Dedifferentiated amniotic fluid mesenchymal stem cell (primary cell): ENCODE data around the gene TMEM243.
"Not testable (repeated sequence)": the region's sequence is repeated elsewhere in the genome, so short reads cannot be mapped to it uniquely, and the experiment has no call there.

ENCODE experiments used
- DNase-seq: peaks from one replicate; pipeline ENCODE4 v3.0.0-alpha.2; 2016; ENCODE audit errors: extremely low spot score

Gene TMEM243

DNA sequence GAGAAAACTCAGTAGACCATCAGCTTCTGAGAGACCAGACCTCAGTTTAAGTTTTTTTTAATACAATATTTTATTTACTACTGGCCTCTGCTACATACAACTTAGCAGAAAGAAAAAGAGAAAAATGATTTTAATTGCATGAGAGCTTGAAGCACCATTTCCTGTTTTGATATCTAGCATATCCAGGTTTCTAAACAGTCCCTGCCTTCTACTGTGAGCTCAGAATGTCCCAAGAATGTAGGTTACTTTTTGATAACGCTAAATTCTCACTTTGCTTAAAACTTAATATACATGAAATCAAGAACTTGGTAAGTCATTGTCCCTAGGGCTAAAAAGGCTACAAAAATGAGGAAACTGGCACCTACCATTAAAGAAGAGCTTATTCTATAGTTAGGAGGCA is 7.0 kb downstream of the TMEM243 start:
- DNase-seq = no peak

DNA sequence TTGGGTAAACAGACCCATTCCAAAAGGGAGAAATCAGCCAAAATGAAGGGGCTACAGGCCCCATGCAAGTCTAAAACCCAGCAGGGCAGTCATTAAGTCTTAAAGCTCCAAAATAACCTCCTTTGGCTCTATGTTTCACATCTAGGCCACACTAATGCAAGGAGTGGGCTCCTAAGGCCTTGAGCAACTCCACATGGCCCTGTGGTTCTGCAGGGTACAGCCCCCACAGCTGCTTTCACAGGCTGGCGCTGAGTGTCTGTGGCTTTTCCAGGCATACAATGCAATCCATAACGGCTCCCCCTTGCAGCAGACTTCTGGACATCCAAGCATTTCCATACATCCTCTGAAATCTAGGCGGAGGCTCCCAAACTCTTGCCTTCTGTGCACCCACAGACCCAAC is 9.0 kb downstream of the TMEM243 start:
- no peak for DNase-seq

DNA sequence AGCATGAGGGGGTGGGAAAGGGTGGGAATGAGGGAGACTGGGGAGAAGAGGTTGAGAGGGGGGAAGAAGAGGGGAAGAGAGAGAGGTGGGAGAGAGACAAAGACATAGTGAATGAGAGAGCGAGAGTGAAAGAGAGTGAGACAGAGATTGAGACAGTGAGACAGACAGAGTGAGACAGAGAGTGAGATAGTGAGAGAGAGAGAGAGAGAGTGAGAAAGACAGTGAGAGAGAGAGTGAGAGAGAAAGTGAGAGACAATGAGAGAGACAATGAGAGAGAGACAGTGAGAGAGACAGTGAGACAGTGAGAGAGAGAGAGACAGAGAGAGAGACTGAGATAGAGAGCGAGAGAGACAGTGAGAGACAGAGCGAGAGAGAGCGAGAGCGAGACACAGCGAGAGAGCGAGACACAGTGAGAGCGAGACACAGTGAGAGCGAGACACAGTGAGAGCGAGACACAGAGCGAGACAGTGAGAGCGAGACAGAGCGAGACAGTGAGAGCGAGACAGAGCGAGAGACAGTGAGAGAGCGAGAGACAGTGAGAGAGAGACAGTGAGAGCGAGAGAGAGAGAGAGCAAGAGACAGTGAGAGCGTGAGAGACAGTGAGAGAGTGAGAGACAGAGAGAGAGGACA is 10.1 kb downstream of the TMEM243 start:
- DNase-seq = no peak

DNA sequence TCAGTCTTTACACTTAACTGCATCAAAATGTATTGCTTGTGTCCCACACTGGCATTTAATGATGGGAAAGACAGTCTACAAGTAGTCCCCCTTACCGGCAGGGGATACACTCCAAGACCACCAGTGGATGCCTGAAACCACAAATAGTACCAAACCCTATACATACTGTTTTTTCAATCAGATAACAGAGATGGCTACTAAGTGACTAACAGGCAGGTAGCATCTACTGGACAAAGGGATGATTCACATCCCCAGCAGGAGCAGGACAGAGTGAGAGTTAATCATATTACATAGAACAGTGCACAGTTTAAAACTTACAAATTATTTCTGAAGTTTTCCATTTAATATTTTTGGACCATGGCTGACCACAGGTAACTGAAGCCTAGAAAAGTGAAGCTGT is 13.2 kb downstream of the TMEM243 start:
- DNase-seq = no peak

DNA sequence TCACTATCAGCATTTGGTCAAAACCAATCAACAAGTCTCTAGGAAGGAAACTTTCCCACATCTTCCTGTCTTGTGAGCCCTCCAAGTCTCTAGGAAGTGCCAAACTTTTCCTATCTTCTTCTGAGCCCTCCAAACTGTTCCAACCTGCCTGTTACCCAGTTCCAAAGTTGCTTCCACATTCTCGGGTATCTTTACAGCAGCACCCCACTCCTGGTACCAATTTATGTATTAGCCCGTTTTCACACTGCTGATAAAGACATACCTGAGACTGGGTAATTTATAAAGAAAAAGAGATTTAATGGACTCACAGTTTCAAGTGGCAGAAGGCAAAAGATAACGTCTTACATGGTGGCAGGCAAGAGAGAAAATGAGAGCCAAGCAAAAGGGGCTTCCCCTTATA is 13.8 kb downstream of the TMEM243 start:
- not testable (repeated sequence) for DNase-seq

DNA sequence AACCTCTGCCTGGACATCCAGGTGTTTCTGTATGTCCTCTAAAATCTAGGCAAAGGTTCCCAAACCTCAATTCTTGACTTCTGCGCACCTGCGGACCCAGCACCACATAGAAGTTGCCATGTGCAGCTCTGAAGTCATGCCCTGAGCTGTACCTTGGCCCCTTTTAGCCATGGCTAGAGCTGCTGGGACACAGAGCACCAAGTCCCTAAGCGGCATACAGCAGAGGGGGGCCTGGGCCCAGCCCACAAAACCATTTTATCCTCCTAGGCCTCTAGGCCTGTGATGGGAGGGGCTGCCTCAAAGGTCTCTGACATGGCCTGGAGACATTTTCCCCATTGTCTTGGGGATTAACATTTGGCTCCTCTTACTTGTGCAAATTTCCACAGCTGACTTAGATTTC is 14.6 kb downstream of the TMEM243 start:
- DNase-seq = no peak

DNA sequence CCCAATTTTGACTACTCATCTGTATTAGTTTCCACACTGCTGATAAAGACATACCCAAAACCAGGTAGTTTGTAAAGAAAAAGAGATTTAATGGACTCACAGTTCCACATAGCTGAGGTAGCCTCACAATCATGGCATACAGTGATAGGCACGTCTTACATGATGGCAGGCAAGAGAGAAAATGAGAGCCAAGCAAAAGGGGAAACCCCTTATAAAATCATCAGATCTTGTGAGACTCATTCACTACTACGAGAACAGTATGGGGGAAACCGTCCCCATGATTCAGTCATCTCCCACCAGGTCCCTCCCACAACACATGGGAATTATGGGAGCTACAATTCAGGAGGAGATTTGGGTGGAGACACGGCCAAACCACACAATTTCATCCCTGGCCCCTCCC is 15.6 kb downstream of the TMEM243 start:
- not testable (repeated sequence) for DNase-seq

DNA sequence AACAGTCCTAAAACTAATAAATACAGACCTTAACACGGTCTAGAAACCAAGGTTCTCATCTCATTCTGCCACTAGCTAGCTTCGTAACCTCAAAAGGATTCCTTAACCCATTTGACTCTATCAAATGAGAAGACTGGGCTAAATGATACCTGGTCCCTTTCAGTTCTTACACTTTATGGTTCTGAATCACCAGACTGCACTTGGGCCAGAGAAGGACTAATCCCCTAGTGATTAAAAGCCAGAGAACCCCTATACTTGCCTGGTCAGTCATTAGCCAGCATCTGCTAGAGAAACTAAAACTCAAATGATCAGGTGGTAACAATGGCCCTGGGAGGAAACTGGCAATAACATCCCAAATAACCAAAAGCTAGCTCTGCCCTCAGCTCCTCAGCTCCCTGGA is 16.8 kb downstream of the TMEM243 start:
- no peak for DNase-seq

DNA sequence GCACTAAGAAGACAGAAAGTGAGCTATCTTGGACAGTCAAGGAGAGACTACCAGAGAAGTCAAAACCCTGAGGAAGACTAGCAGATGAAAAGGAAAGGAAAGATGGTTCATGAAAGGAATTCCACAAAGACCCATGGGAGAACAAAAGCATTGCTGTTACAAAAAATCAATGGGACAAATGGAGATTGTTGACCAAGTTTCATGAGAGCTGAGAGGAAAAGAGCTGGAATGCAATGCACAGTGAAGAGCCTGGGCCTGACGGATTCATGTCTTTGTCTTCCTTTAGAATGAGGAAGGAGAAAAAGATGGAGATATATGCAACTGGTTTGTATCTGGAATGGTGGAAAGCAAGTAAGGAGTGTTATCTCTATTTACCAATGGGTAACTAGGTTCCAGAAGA is 17.3 kb downstream of the TMEM243 start:
- no peak for DNase-seq

DNA sequence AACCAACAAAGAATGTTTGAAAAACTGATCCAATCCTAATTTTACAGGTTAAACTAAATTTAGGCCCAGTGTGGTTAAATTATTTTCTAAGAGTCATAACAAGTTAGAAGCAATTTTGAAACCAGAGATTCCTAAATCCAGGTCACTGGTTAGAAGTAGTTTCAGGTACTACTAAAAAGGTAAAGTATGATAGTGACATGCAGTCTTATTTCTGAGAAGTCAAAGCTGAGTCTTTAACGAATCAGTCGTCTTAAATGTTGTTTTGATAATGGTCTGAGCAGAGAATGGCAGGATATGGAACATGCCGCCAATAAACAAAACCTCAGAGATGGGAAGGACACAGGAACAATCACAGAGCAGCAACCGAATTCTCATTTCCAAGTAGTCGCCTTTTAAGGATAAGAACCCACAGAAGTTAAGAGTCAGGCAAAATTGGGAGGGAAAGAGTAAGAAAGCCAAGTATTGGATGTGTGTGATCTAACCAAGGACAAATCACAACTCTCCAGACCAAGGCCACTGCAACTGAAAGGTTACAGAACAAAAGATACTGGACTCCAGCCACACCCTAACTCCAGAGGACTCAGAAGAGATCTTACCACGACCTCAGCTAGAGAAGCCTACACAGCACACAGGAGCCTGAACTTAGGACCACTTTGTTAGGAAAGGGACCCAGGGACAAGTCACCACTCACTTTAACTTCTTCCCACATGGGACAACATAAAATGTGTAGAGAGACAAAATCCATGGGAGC is 19.7 kb downstream of the TMEM243 start:
- no peak for DNase-seq

DNA sequence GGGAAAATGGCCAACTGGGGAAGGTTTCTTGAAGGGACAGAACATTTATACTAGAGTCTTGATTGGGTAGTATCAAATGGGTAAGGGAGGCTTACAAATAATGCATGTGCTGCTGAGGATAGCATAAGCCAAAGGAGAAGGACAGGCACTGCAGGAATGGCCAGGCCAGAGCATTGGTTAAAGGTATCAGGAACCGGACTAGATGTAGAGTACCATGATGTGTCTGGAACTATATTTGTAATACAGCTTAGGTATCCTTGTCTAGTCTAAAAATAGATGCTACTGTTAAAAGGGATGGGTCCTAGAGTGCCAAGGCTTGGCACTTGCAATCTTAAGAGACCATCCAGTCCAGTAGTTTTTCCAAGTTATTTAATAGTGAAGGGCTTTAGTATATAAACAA is 20.3 kb downstream of the TMEM243 start:
- no peak for DNase-seq

DNA sequence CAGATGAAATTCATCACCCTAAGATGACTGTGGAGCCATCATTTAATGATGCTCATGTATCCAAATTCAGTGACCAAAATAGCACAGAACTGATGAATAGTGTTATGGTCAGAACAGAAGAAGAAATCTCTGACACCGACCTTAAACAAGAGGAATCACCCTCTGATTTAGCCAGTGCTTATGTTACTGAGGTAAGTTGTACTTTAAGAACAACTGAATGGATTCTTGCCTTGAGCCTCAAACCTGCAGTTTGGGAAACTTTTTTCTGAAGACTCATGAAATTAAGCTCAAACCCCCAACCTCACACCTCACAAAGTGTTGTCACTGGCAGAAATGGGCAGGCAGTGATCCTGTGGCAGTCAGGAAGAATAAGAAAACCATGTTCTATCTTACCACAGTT is 25.6 kb downstream of the TMEM243 start:
- DNase-seq = no peak

DNA sequence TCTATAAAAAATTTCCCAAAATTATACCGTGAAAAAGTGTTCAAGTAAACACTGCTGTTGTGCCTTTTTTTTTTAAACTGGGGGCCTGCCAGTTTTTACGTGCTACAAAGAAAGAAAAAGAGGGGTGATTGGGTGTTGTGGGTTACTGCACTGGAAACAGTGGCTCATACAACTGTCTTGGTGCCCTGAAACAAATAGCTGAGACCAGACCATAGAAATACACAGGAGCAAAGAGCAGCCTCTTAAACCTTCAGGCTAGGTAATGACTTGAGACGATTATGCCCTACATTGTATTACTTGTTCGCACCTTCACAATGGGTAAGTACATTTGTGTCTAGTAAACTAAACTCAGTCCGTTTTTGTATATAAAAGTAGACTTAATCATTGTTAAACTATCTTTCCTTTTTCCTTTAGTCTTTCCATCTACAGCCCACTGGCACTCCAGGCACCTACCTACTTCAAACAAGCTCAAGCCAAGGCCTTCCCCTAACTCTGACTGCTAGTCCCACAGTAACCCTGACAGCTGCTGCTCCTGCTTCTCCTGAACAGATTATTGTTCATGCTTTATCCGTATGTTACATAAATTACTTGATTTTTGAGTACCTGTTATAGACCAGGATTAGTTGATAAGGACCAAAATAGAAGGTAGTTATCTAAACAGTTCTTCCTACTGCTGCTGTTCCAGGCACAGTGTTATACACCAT is 26.6 kb downstream of the TMEM243 start:
- no peak for DNase-seq

DNA sequence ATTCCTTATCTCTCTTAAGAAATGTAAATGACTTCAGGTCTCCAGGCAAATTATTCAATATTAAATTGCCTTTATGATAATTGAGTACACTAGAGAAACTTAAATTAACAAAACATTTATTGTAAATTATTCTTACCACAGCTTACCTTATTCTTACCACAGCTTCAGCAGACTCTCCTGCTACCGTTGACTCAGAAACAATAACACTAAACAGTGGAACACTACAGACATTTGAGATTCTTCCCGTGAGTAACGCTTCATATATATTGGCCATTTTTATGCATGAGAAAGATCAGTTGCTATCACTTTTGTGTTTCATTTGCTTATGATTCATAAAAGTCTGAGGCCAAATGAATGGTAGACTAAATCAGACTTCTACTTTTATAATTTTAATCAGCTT is 28.7 kb downstream of the TMEM243 start:
- DNase-seq = no peak

DNA sequence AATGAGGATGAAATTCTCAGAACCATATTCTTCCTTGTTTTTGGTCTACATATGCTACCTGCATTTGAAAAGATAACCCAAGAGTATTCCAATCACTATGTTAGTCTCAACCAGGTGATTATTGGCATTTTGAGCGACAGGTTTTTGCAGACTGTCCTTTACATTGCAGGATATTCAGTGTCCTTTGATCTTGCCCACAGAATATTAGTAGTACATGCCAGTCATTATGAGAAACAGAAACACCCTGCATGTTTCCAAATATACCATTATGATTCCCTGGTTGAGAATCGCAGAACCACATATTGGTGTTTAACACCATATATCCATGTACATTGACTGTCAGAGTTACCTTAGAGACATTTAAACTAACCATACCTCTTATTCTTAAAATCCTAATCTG is 30.6 kb downstream of the TMEM243 start:
- DNase-seq = no peak

DNA sequence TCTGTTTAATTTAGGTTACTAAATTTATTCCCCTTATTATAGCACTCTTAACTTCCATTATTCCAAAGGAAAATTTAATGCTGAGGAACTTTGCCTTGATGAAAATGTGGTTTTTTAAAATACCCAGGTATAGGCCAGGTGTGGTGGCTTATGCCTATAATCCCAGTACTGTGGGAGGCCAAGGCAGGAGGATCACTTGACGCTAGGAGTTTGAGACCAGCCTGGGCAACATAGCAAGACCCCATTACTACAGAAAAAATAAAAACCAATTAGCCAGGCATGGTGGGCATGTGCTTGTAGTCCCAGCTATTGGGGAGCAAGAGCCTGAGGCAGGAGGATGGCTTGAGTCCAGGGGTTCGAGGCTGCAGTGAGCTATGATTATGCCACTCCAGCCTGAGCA is 32.4 kb downstream of the TMEM243 start:
- DNase-seq = no peak

DNA sequence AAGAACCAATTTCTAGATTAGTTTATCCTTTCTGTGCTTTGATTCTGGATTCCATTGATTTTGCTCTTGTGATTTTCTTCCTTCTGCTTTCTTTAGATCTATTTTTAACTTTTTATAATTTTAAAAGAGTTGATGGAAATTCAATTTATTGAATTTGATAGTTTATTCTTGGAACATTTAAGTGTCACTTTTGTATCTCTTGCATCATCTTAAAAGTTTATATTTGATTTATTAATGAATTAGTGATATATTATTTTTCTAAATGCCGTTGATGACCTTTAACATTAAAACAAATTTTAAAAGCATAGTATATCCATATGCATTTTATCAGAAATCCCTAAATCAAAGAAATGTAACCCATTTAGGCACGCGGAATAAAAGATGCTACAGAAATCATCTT is 40.4 kb downstream of the TMEM243 start:
- DNase-seq = no peak

DNA sequence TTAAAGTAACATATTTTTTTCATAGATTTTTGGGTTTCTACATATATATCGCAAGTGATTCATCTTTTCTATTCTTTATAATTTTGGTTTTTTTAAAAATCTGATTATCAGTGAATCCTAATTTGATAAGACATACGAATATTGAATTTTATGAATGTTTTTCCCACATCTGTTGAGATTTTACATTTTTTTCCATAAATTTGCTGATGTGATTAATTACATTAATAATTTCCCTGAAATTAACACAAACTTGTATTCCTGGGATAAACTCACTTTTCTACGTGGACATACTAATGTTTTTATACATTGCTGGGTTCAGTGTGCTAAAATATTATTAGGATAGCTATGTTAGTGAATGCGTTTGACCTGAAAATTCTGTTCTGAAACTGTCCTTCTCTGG is 41.2 kb downstream of the TMEM243 start:
- DNase-seq = no peak

DNA sequence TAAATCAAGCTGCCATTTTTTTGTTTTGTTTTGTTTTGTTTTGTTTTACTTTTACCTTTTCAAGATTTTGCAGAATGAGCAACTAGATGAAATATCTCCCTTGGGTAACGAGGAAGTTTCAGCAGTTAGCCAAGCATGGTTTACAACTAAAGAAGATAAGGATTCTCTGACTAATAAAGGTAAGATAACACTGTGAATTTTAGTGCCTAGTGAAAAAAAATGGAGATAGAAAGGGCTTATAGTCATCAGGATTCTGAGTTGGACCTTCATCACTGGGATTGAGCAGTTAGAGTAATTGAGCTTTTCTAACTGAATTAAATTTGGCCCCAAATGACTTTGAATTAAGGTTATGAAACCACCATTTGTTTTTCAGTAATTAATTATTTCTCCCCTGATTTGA is 46.1 kb downstream of the TMEM243 start:
- DNase-seq = no peak

DNA sequence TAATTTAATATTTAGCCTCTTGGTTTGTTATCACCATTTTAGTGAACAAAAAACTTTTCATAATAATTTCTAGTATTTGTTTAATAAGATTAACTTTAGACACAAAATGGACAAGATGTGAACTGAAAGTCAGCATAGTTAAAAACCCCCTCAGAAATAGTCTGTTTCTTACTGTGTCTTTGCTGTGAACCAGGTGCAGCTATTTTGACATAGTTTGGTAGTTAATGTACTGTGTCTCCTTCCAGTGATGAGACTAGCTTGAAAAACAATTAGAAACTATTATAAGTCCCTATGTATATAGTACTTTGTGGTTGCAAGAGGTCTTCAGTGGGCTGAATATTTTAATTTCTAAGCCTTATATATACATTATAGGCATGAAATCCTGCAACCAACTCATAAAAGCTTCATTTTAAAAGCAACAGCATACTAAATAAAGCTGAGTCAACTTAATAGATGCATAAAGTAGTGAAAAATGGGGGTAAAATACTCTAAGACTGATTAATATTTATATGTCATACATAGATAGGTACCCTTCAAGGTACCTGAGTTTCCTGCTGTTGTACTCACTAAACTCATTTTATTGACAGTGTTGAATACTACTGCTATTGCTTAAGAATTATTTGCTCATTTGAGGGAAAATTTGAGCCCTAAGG is 48.1 kb downstream of the TMEM243 start:
- DNase-seq = no peak

DNA sequence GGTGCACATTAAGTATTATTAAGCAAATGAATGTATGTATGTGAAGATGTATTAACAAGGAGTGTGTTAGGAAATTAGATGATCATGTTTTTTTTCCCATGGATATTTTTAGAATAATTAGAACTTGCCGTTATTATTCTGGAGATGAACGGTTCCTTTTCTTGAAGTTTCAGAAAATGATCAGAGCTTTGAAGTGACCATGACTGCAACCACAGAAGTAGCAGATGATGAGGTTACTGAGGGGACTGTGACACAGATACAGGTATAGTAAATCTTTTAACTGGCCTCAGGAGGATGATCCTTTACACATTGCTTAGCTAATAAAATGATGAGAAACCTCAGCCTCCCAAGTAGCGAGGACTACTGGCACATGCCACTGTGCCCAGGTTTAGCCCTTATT is 48.7 kb downstream of the TMEM243 start:
- DNase-seq = no peak

DNA sequence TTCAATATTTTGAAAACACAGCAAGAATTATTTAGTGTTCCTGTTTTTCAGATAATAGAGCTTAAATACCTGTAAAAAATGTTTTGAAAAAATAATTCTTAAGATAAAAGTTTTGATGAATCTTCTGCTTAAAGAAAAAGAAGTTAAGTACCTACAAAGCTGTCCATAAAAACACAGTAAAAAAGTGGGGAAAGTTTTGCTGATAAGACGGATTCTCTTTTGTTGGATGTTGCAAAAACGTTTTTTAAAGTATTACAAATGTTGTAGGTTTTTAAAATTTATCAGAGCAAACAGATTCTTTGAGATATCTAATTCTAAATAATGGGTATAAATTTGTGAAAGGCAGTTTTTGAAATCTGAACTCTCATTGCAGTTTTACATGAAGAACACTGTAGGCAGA is 55.1 kb downstream of the TMEM243 start:
- no peak for DNase-seq

DNA sequence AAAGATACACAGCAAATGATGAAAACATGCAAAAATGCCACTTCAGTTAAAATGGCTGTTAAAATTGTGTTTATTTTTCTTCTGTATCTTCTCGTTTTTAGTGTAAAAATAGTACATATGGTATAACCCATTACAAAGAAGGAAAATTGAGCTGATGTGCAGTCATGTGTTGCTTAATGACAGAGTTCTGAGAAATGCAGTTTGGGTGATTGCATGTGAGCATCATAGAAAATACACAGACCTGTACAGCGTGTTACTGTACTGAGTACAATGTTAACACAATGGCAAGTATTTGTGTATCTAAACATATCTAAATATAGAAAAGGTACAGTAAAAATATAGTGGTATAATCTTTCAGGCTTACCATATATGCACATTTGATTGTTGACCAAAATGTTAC is 60.0 kb downstream of the TMEM243 start:
- no peak for DNase-seq
